CD4-positive, alpha-beta T cell treated with Interleukin-4 for 4 hours (primary cell): ENCODE measurements around the gene CACNA2D2.

Source experiments
- DNase-seq: peaks from one replicate; pipeline ENCODE4 v3.0.0-alpha.2; 2020

Gene CACNA2D2

DNA sequence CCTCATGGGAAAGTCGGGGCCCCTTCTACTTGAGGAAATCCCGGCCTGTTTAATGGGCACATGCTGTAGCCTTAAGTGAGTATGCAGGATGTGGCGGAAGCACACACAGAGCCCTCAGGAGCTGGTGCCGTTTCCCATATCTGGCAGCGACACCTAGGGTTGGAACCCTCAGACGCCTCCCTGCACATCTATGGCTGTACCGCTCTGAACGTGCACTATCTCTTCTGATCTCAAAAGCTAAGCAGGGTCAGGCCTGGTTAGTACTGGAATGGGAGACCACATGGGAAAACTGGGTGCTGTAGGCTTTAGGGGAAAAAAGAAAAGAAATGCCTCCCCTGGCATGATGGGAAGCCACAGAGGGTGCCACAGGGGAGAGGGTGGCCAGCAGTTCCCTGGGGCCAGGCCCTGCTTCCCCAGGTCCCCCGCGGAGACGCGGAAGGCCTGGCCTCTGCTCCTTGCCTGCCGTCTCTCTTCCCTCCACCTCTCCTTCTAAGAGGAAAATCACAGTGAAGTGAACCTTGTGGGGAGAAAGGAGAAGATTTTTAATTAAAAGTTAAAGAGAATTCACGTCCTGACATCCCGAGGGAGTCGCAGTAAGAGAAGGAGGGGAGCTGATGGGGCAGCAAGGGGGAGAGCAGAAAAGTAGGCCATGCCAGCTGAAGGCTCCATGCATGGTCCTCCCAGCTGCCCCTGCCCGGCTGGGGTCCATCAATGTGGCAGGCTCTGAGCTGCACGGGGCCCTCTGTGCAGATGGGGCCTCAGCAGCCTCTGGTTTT lies 83.7 kb downstream of the CACNA2D2 start:
- DNase-seq = no peak

DNA sequence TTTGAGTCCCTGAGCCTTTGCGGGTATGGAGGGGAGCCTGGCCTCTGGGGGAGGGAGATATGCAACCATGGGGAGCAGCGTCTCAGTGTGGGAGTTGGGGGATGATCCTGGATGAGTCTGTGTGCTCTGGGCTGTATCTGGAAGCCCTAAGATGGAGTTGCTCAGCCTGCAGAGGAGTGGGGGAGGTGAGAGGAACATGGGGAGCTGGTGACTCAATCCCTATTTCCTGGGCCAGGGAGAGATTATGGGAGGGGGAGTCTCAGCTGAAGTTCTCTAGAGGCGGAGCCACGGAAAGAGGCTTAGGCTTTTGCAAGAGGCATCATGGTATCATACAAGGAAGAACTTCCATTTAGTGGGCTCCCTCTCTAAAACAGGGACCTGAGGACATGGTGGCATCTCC lies 84.6 kb downstream of the CACNA2D2 start:
- DNase-seq = no peak

DNA sequence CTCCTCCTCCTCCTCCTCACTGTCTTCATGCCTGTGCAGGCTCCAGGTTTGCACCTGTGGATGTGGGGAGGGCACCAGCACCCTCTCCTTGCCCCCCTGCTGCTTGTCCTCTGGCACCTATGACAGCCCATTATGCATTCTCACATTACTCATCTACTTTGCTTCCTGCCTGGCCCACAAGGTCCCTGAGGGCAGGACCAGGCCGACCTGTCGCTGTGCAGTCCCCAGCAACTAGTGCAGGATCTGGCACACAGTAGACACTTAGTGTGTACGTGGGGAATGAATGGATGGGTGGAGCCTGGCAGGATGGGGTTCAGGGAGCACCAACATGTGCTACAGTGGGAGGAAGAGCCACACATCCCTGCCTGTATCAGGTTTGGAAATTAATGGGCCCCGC lies 85.8 kb downstream of the CACNA2D2 start:
- DNase-seq = no peak

DNA sequence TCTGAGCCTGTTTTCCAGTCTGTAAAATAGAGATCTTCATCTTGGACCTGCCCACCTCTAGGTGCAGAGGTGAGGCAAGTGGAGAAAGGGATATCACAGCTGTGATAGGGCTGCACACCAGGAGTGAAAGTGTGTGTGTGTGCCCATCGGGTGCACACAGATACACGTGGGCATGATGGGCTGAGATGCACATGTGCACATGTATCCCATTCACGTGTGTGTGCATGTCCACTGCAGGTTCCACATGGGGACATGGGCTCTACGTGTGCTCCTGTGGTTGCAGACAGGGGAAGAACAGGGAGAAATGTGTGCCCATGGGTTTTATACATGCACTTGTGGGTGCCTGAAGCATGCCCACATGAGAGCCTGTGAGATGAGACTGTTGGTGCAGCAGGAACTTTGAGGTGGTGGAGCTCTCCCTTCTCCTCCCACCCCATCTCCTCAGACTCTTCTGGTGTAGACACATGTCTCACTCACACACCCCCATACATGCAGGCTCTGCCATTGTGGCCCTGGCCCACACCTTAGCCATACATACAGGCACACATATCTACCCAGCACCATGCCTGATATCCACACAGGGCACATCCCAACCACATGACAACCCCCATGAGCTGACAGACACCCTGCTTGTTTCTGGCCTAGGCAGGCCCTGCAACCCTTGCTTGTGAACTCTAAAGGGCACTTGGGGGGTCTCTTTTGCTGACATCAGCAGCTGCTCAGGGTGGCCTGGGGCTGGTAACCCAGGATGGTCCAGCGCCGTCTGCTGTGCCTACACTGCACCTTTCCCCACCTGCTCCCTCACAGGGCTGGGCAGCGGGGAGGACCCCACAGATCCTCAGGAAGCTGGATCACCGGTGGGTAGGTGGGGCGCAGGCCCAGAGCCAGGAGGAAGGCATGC lies 86.4 kb downstream of the CACNA2D2 start:
- no peak for DNase-seq

DNA sequence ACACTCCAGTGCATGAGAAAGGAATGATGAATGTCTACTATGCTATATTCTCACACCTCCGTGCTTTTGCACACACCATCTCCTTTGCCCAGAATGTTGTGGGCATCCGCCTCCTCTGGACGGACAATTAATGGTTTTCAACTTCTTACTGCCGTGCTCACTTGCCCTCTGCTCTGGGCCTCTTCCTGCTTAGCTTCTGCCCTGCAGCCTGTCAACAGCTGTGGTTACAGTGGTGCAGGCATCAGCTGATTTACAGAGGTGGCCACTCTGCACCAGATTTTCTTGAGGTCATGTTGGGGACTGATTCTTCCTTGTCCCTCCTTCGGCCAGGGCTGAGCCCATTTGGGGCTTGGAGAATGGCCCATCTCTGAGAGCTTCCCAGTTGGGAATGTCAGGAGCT lies 87.6 kb downstream of the CACNA2D2 start:
- no peak for DNase-seq

DNA sequence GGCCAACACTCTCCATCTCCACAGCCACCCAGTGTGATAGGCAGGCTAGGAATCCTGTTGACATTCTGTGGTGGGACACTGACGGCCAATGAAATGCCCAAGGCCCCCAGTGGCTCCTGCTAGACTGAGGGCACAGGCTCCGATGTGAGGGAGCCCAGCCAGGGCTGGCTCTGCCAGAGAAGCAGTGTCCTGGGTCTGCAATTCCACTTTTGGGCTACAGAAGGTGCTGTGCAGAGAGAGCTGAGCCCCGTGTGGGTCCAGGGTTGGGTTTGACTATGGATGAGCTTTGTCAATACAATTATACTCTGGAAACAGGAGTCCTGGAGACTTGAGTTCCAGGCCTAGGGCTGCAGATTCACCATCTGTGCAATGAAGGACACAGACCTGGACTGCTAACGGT lies 88.4 kb downstream of the CACNA2D2 start:
- DNase-seq = no peak

DNA sequence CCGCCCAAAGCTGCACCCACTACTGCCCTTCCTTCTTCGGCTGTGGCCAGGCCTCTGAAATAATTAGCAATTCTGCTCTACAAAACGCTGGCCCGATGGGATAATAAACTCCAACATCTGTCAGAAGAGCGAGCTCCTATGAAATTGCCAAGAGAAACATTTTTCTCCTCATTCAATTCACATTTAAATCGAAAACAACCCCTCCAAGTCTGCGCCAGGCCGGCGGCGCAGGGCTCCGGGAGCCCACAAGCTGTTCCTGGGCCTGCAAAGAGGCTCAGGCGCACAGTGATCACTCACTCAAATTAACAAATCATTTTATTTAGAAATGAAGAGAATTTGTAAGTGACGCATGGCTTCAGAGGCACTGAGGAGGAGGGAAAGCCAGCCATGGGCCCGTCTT lies 88.8 kb downstream of the CACNA2D2 start:
- no peak for DNase-seq

DNA sequence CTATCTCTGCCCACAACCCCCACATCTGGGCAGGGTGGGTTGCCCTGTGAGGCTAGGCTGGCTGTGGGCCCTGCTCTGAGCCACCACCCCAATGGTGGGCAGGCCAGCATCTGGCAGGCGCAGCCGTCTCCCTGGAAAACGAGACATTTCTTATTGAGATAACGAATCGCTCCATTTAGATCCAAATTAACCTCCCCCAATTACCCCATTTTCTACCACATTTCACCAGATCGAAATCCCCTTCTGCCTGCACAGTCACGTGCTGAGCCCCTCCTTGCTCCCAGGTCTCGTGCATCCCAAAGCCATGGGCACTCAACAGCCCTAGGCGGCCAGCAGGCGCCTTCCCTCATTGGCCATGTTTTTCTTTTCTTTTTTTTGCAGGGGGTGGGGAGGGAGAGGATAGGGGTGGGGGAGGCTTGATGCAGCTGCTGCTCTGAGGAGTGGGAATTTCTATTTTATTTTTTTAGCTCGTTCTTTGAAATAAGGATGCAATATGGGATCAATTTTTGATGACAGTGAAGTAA lies 91.1 kb downstream of the CACNA2D2 start:
- no peak for DNase-seq

DNA sequence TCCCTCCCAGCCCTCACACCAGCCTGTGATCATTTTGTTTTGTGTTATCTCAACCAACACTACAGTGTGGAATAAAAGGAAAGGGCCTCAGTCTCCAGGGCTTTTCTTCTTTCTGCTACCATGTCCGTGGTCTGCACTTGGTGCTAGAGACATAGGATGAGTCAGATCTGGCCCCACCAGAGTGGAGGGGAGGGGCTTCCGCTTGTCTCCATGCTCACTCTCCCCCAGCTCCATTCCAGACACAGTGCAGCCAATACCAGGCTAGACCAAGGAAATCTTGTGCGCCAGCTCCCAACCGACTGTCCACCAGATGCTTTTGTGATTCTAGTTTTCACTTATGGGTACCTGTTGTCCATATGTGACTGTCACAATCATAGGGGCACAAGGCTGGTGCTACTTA lies 92.2 kb downstream of the CACNA2D2 start:
- no peak for DNase-seq

DNA sequence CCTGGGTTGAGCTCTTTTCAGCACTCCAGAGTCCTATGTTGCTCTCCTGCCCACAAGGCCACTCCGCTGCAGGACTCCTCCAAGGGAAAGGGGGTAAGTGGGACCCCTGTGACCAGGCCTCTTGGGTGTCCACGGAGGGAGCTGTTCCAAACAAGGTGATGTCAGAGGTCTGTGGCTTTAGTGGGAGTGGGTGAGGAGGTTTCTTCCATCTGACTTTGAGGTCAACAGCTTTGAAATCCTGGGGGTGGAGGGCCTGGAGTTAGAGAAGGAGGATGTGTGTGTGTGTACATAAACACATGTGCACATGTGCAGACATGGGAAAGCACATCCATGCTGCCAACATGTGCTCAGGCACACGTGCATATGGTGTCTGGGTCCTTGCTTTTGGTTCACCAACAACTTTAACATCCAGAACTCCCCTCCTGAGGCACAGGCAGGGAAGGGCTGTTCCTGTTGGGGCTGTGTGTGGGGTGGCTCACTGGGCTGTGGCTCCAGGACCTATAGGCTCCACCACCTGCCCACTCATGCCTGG lies 92.8 kb downstream of the CACNA2D2 start:
- DNase-seq = no peak

DNA sequence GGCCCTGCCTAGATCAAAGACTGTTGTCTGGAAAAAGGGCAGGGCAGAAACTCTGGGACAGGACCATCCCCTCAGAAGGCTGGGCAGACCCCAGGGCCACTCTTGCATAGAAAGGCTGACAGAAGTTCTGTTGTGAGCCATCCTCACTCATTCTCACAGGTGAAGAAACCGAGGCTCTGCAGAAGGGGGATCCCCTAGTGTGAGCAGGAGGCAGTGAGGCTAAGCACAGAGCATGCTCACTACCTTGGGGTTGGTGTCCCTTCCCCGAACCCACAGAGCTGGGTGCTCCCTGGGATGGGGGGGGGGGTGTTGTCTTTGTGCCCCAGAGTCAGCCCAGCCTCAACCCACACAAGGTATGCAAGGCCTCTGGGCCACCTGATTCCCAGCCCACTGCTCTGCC lies 93.2 kb downstream of the CACNA2D2 start:
- no peak for DNase-seq

DNA sequence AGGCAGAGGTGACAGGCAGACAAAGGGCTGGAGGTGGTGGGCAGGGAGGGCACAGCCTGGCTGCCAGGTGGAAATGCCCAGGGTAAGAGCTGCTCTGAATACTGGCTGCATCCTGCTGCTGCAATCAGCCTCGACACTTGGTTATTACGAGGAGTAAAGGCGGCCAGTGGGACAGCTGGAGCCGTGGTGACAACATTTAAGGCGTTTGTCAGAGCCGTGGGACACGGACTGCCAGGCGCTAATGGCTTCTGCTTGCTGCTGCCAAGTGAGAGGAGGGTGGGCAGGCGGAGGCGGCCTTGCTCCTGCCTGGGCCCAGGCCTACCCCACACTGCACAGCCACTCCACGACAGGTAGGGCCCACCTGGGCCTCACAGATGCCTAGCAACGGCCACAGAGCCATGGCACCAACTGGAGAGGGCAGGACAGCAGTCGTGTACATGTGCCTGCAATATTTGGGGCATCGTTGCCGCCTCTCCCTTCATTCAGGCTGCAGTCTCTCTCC lies 94.9 kb downstream of the CACNA2D2 start:
- DNase-seq = no peak

DNA sequence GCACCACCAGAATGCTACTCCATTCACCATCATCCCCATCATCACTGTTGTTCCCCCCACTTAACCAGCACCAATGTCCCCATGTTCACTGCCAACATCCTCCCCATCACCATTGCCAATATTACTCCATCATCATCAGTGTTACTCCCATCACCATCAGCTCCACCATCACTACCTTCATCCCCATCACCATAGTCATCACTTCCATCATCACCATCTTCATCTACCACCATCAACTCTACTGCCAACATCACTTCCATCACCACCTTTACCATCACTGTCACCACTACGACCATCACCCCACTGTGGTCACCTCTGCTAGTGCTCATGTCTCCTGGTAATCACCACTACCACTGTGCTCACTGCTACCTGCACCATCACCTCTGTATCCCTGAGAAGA lies 96.9 kb downstream of the CACNA2D2 start:
- no peak for DNase-seq

DNA sequence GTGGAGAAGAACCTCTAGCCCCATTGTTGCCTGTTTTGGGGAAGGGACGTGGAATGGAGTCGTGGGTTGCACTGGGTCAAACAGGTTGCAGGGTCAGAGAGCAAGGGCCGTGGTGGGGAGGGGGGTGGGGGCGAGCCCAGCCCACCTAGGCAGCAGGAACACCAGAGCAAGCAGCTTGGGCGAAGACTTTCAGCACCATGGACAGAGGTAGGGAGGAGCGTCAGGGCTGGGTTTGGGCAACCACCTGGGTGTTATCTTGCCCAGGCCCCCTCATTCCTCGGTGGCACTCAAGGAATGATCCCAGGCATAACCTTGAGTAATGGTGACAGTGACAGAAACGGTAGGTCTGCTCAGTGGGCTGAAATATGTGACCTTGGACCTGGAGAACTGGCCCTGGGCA lies 98.2 kb downstream of the CACNA2D2 start:
- no peak for DNase-seq

DNA sequence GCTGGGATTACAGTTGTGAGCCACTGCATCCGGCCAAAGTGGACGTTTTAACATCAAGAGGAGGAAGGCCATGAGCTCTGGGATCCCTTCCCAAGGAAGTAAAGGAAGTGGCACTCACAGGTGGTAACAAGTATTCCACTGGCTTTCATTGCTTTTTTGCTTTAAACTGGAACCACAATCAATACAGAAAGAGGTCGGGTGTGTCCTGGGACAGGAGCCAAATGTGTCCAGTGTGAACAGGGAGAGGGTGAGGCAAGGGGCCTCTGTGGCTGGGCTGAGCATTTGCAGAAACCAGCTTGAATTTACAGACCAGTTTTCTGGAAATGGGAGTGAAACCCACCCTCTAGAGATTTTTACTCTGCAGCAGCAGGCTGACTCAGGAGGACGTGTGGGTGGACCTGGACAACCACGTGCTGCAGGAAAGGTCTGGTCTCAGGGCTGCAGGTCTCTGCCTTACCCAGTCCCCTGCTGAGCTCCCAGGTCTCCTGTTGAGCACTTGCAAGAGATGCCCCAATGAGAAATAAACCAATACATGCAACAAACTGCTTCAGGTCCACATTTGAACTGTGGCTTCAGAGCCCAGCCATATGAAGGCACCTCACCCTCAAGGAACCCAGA lies 101.3 kb downstream of the CACNA2D2 start:
- no peak for DNase-seq

DNA sequence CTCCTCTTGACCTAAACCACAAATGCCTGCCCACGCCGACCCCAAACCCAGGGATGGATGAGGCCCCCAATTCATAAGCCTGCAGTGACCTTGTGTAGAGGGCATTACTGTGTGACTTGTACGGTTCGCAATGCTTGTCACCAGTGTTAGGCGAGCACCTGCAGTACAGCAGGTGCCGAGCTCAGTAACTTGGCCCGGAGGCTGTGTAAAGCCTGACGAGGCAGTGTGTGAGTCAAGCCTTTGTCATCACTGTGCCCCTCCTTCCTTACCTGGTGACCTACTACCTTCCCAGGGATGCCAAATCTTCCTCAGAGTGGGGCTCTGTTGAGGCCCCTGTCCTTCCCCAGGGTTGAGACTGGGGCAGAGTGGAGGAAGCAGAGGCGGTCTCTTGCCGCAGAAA lies 106.9 kb downstream of the CACNA2D2 start:
- DNase-seq = no peak

DNA sequence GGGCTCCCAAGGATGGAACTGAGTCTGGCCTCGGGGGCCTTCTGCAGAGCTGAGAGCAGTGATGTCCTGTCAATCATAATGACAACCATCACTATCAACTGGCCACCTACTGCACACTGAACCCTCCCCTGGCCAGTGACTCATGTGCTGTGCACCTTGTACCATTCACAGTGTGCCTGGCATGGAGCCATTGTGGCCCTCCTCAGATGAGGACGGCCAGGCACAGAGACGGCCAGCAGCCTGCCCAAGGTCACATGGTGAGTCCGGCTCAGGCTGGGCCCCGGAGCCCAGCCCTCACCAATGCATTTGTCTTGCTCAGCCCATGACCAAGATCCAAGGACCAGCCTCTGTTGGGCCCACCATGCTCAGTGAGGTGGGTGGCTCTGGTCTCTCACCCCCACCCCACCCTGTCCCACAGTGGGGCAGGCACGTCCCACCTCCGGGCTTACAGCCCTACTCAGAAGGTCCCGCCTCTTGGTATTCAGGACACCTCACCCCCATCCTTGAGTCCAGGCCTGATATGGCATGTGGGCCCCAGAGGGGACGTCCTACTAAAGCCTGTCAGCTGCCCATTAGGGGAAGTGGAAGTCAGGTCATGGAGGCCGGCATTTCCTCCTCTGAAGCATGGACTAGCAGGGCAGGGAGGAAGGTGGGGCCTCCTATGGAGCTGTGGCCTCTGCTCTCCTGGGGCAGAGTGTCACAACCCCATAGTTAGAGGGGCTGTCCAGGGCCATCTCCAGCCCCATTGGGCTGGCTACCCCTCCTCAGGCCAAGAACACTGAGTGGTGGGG lies 108.2 kb downstream of the CACNA2D2 start:
- DNase-seq = no peak

DNA sequence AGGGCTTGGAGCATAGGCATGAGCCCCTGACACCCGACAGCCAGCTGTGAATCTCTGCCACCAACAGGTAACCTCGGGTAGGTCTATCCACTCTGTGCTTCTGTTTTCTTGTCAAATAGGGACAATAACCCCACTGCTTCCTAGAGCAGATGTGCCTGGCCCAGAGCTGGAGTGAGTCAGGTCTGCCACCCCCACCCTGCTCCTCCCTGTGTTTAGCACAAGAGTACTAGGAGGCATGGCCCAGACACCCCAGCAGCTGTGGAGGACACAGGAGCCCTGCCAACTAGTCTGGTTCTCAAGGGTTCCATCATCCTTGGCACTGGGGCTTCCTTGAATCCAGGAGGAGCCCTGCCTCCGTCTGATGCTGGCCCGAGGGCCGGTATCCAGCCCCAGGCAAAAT lies 110.4 kb downstream of the CACNA2D2 start:
- DNase-seq = no peak

DNA sequence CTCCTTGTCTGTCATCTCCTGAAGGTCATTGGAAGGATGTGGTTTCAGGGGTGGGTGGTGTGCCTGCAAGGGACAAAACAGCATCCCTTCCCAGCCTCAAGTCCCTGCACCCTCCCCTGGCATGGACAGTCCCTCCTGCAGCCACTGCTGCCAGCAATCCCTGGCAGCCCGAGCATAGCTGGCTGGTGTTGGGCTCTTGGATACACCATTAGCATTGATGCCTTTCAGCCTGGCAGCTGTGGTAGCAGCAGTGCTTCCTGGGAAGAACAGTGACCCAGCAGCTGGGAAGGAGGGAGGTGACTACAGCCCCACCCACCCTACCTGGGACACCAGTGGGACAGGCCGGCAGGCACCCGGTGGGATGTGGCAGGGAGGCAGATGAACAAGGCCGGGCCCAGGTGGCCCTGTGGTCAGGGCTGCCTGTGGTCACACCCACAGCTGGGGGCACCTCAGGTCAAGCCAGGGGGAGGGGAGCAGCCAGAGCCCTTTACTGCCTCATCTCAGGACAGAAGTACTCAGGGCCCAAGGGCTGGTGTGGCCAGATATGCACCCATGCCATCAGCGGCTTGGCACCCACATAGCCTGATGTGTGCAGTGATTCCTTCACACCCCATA lies 111.2 kb downstream of the CACNA2D2 start:
- DNase-seq = no peak

DNA sequence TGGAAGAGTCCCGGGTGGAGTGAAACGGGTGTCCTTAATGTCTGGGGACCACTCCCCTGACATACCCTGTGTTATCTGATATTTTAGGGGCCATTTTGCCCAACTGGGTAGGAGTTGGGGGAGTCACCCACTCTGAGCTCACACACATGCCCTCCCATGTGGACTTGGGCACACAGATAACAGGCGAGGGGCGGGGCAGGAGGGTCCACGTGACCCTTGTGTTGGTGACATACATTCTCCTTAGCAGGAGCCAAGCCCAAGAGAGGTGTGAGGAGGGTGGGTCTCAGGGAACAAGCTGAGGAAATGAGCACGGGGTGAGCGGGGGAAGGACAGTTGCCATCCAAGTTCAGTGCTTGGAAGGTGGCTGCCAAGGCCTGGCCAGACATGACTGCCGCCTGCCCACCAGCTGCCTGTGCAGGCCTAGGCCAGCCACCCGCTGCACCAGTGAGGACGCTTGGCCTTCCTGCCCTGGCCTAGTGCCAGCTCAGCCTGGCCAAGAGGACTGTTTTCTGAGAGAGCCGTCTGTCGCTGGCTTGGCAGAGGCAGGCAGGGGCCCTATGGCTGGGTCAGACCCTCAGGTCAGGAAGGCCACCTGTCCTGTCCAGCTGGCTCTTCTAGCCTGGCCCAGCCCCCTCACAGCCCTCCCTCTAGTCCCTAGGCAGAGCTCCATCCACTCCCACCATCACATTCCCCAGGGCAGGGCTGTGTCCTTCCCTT lies 112.8 kb downstream of the CACNA2D2 start:
- DNase-seq = no peak

DNA sequence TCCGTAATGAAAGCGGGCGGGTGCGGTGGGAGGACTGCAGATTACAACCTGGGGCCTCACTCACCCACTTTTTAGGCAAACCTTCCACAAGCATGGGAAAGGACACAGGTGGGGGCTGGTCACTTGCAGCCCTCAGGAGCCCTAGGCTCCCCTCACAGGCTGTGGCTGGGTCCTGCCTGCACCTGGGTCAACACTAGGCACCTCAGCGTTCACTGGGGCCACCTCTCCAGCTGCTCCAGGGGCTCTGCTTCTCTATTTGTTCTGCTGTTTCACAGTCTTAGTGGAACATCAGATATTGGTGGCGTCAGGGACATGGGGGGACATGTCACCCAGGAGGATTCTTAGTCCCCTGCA lies 114.0 kb downstream of the CACNA2D2 start:
- no peak for DNase-seq
